HG03432 (cell line): ENCODE results near the gene POLE3.
"Not testable (repeated sequence)": the region's sequence is repeated elsewhere in the genome, so short reads cannot be mapped to it uniquely, and the experiment has no call there.

Experiments used
- ATAC-seq: cut with Tn5 transposase; IDR thresholded peaks from one replicate; pipeline ENCODE4 v1.9.1; 2021; ENCODE audit warnings: mild to moderate bottlenecking, moderate library complexity; ENCODE audit not compliant: unreplicated experiment

Gene POLE3

GRCh38 chr9:113379094-113379828, 31.2 kb downstream of the POLE3 start:
- ATAC-seq = not testable (repeated sequence)

- peak; percentile 83 for ATAC-seq
Observed at GRCh38 chr9:113376634-113377567, 33.6 kb downstream of the POLE3 start, which contains the start of gene HDHD3. Gene HDHD3 (minus strand): TSS chr9:113376986. CDS start chr9:113374354, 2,632 bp downstream.

GRCh38 chr9:113375057-113376023, 35.1 kb downstream of the POLE3 start:
- ATAC-seq = no peak

DNA sequence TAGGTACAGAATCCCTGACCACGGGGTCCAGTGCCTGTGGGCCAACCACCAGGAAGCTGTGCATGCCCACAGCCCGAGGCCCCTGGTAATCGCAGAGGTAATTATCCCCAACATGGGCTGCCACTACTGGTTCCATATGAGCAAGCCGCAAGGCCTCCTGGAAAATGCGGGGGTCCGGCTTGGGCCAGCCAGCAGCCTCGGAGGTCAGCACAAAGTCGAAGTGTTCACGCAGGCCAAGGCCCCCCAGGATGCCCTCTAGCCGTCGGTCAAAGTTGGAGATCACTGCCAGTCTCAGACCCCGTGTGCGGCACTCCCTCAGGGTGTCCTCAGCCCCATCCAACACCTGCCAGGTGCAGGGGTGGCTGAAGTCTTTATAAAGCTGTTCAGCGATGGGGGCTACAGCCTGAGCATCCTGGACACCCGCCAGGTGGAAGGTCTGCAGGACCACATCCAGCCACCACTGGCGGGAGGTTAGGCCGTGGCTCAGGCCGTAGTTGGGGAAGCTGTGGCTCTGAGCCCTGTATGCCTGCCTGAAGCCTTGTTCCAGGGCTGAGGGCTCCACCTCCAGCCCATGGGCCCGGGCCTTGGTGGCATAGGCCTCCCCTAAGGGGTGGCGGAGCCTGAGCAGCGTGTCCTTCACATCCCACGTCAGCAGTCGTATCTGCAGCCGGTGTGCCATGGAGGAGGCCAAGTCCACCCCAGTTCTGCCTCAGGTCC, 36.6 kb downstream of the POLE3 start:
- no peak for ATAC-seq

DNA sequence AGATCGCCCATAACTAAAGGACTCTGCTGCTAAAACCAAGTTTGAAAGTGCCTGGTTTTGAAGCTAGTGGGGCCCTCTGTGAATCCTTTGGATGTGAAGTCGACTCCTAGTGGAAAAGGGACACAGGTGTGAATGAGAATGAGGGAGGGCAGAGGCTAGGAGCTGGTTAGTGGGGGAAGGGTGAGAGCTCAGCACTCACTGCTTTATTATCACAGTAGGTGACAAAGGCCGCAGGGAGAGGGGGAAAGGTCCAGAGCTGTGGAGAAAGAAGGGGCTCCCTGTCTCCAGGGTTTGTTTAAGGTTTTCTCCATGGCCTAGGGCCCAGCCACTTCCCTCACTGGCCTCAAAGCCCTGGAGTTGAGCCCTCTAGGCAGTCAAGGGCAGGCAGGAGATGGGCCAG, 37.2 kb downstream of the POLE3 start:
- ATAC-seq = no peak

- ATAC-seq = no peak
Observed at GRCh38 chr9:113372059-113372458, 38.4 kb downstream of the POLE3 start.

GRCh38 chr9:113370806-113371325, 39.6 kb downstream of the POLE3 start:
- ATAC-seq = no peak

GRCh38 chr9:113369855-113370140, 40.7 kb downstream of the POLE3 start:
- no peak for ATAC-seq

DNA sequence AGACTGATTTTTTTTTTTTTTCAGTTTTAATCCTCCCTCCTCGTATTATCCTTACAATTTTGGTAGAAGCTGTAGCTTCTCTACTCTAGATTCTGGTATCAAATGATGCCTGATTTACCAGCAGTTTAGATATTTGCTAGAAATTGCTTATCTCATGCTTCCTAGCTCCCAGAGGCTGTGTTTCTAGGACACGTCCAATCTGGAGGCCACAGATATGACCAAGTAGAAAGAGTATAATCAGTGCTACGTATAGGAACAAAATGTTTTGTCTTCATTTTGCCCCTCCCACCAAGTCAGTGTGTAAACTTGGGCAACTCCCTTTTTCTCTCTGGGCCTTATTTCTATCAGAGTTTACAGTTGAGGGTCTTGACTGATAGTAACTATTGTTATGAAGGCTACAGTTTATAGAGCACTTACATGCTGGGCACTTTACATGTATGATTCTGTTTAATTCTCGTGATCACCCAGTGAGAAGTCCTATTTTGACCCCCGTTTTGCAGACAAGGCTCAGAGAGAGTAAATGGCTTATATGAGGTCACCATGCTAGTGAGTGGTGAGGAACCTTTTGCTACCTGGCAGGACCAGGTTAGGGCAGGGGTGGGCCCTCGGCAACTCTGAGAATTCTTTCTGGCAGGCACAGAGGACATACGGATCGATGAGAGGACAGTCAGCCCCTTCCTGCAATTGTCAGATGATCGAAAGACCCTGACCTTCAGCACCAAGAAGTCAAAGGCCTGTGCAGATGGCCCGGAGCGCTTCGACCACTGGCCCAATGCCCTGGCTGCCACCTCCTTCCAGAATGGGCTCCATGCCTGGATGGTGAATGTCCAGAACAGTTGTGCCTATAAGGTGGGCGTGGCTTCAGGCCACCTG, 41.3 kb downstream of the POLE3 start:
- ATAC-seq = no peak

DNA sequence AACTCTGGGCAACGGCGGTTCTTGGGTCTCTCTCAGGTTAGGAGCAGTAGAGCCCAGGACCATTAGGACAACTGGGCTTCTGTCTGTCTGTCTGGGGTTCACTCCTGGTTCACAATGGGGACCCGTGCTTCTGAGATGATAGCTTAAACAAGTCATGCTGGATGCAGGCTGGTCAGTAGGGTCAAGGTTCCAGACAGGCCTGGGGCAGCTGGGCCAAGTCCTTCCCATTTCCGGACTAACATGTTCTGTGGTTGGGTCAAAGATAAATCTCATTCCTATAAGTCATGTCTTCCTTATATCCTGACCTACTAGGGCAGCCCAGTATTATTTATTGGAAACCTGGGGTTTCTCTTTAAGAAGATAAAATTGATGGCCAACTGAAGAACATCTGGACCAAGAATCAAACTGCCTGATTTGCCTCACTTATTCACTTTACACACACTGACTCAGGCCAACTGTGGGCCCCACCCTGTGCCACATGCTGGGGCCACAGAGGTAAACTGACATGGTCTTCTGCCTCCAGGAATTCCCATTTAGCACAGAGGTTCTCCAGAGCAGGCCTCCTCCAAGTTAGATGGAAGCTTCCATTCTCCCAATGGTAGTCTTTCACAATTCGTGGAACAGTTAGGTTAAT, 42.0 kb downstream of the POLE3 start:
- no peak for ATAC-seq

DNA sequence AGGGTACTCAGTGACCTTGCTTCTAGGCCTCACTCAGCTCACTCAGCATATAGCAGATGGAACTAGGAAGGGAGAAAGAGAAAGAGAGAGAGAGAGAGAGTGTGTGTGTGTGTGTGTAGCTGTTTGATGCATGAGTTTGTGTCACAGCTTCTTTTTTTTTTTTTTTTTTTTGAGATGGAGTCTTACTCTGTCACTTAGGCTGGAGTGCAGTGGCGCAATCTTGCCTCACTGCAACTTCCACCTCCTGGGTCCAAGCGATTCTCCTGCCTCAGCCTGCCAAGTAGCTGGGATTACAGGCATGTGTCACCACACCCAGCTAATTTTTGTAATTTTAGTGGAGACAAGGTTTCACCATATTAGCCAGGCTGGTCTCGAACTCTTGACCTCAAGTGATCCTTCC, 44.8 kb downstream of the POLE3 start:
- not testable (repeated sequence) for ATAC-seq

- ATAC-seq = no peak
Observed at GRCh38 chr9:113364951-113365350, 45.5 kb downstream of the POLE3 start.

DNA sequence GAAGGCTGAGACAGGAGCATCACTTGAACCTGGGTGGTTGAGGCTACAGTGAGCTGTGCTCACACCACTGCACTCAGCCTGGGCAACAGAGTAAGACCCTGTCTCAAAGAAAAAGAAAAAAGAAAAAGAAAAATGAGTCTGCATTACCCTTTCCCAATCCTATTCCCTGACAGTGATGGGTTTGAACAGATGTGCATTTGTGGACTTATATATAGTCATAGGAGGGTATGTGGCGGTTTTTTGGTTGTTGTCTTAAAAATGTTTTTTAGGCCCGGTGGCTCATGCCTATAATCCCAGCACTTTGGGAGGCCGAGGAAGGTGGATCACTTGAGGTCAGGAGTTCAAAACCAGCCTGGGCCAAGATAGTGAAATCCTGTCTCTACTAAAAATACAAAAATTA, 47.1 kb downstream of the POLE3 start:
- ATAC-seq = no peak

DNA sequence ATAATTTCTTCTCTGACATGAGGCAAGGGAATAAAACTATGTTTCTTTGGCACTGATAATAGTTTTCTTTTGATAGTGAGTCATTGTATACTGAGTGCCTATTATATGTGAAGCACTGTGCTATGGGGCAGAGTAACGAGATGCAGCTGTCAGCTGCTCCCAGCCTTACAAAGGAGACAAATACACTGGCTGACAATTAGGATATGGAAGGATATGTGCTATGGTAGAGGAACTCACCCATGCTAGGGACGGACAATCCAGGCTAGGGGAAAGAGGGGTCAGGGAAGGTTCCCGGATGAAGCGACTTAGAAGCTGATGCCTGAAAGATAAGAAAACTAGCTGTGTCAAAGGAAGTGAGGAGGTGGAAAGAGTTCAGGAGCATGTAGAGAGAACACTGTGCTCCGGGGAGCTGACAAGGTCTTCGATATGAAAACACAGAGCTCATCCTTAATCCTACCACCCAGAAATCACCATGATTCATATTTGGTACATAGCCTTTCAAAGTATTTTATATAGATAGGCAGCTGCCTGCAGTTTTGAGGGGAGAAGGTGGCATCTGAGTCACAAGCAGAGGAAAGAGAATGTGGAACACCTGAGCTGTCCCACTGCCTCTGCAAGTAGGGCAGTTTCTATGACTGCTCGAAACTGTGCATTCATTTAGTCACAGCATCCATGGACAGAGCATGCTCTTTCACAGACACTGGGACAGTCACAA, 49.0 kb downstream of the POLE3 start:
- no peak for ATAC-seq

GRCh38 chr9:113360242-113360842, 50.1 kb downstream of the POLE3 start:
- no peak for ATAC-seq

DNA sequence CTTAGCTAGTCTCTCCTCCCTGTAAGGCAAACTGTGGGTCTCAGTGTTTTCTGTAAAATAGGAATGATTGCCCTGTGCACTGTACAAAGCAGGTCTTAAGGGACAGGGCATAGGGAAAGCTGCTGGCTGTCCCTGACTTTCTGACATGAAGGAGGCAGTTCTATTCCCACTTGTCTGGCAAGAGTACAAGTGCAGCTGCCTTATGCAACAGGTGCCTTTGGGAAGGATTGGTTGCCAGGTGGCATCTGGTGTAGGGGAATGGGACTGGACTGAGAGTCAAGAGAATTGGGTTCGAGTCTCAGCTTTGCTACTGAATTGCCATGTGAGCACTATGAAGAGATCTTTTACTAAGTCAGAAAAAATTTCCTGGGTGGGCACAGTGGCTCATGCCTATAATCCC, 51.1 kb downstream of the POLE3 start:
- ATAC-seq = no peak
